GM19438 (cell line): ENCODE data around the gene PRDM5.

Experiments
- ATAC-seq: cut with Tn5 transposase; IDR thresholded peaks from one replicate; pipeline ENCODE4 v1.9.1; 2021; ENCODE audit warnings: low read depth; ENCODE audit not compliant: unreplicated experiment

Gene PRDM5

DNA sequence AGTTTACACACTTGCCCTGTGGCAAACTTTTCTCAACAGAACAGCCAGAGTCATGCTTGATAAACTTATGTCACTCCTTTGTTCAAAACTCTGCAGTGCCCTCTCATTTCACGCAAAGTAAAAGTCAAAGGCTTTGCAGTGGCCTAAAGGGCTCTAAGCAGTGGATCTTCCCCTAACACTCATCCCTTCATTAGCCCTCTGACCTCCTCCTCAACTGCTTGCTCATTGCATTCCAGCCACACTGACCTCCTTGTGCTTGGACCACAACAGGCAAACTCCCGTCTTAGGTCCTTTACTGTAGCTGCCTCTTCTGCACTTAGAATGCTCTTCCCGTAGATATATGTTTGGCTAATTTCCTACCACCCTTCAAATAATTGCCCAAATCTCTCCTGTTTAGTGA lies 5.6 kb downstream of the PRDM5 start:
- ATAC-seq, result no peak

DNA sequence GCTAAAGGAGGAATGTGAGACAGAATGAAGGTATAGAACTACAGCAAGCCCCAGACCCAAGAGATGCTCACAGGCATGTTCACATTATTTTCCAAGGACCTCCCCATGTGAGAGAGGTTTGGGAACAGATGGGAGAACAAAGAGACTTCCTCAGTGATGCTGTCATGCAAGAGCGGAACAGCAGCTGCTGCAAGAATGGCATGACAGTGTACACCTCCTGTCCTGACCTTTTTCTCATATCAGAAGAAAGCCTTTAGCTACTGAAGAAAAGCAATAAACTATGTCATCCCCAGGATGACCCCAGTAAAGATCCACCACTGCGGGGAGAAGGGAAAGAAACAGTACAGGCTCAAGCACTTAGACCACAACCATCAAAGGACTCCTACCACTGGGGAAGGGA lies 7.2 kb downstream of the PRDM5 start:
- ATAC-seq, result no peak

DNA sequence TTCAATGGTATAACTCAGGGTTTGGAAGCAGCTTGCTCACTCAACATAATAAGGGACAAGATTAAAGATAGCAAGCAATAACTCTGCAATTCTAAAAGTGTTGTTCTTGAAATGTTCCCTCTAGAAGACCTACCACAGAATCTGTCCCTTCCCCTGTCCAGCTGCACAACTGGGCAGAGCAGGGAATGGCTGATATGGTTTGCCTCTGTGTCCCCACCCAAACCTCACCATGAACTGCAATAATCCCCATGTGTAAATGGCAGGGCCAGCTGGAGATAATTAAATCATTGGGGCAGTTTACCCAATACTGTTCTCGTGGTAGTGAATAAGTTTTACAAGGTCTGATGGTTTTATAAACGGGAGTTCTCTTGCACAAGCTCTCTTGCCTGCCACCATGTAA lies 19.1 kb downstream of the PRDM5 start:
- ATAC-seq, result no peak

DNA sequence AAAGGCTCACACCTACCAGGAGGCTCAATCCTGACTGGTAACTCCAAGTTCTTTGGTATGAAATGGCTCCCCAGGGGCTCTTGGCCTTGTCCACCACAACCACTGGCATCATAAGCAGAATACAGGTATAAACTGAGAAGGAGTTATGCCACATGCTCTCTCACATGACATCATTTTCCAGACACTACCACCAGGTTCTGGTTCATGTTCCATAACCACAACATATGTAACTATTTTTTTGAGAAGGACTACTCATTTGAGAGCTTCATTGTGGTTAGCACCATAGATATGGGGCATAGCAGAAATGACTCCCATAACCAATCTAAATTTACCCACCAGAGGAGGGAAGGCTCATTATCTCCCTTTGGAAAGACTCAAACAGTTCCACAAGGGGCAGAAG lies 19.6 kb downstream of the PRDM5 start:
- no peak for ATAC-seq

DNA sequence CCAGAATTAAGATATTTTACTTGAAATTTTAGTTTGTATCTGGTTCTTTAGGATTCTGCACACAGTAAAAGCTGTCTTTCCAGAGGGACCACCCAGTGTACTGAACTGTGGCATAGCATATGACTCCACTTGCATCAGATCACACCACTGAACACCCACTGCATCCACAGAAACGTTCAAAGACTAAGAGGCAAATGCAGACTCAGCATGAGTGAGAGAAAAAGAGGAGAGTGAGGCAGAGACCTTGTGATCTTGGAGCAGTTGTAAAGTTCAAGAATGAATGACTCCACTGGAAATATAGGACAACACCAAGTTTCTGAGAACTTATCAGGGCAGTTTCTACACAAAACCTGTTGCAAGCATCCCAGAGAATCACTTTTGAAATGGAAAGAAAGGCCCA lies 20.8 kb downstream of the PRDM5 start:
- ATAC-seq, result no peak

DNA sequence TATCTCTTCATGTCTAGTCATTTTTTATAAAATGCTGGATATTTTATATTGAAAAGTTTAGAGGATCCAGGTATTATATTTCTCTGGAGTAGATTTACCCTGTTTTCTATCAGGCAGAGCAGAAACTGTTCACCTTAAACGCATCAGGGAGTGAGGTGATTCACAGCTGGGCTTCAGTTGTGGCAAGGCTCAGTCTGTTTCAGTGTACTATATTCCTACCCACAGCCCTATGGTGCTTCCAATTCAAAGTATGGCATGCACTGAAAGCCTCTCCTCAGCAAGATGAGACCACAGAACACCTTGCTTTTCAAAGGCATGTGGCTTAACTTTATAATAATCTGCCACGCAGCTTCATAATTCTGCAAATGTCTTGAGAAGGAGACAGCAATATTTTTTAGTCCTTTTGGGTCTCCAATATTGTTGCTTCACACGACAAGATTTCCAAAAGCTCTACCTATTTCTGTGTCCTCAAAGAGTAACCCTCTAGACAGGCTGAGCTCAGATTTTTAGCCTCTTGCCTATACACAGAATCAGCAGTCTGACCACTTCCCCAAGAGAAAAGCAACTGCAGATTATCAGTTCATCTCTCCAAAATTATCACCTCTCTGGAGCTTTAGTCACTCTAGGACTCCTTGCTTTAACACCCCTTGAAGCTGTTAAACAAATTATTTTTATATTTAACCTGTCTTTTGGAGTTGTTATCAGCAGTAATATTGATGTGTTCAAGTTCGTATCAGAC lies 24.4 kb downstream of the PRDM5 start:
- ATAC-seq, result no peak

DNA sequence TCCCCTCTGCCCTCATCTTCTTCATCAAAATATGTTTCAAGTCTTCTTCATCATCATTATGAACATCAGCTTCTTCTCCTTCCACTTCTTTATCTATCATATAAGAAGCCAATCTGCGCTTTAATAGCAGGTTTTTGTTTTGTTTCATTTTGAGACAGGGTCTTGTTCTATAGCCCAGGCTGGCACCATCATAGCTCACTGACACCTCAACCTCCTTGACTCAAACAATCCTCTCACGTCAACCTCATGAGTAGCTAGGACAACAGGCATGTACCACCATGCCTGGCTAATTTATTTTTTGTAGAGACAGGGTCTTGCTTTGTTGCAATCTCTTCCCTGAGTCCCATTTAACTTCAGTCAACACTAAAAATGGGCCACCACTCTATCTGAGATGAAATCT lies 27.0 kb downstream of the PRDM5 start:
- ATAC-seq, result no peak

DNA sequence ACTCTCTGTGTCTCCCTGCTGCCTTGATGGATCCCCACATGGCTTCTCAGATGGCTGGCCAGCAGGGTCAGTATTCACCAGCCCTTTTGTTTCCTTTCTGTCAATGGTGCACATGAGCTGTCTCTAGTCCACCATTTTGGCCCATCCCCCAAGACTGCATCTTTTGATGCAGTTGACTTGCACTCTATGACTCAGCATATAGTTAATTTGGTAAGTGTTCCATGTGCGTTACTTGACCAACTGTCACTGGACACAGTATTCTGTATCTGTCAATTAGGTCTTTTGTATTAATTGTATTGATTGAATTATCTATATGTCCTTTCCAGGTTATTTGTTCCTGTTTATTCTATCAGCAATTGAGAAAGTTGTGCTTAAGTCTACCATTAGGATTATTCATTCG lies 29.2 kb downstream of the PRDM5 start:
- no peak for ATAC-seq

DNA sequence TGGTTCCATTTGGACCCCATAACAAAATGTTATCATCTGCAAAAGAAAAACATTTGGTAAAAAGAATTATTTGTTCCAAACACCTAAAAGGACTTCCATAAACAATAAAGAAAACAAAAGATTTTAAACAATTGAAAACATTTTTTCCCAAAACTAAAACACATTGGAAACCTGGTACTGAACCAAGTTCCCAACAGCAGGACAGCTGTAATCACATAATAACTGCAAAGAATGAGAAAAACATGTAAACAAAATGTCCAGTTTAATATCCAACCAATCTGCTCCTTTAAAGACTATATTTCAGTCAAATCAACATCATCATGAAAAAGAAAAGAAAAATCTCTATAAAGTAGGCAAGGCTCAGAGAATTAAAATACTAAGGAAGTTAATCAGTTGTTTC lies 36.3 kb downstream of the PRDM5 start:
- ATAC-seq, result no peak

DNA sequence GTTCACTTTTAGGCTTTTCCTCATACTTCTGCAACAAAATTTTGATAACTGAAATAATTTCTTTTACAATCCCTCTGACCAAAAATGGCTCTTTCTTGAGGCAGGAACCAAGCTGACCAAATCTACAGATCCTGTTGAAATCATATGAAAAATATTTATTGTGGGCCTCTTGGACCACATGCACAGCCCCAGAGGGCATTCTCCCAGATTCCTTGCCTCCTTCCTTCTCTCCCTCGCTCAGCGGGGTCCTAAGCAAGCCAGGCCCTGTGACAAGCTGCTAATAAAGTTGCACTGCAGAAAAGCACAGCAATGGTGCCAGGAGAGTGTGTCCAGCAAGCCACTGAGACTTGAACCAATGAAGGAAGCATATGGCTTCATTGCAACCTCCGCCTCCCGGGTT lies 40.7 kb downstream of the PRDM5 start:
- no peak for ATAC-seq

DNA sequence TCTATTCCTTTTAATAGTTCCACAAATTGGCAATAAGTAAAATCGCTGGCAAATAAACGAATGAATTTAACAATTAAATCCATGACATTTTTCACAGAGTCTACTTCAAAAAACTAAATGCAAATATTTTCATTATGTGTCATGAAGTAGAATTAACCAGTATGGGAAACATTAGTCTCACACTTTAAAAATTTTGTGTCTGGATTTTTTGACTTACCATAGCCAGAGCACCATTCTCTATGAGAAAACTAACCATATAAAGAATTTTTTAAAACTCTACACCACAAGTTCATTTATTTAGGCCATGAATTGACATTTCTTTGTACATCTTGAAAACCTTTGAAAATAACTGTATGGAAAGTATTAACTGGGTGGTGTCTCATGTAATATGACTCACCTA lies 41.2 kb downstream of the PRDM5 start:
- ATAC-seq, result no peak

DNA sequence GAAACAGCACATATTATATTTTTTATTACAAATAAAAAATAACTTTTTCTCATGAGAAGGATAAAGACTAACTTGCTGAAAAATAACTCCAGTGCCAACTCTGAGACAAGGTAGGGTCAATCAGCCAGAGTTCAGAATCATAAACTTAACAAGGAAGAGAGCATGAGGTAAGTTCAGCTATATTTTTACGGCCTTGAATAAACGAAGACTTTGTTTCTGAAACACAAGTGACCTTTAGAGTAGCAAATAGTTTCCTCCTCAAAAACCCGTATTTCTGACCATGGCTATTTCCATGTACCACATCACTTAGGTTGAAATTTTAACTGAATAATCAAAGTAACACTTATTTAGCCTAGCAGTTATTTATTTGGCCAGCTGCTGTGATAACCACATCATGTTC lies 45.5 kb downstream of the PRDM5 start:
- ATAC-seq, result no peak

DNA sequence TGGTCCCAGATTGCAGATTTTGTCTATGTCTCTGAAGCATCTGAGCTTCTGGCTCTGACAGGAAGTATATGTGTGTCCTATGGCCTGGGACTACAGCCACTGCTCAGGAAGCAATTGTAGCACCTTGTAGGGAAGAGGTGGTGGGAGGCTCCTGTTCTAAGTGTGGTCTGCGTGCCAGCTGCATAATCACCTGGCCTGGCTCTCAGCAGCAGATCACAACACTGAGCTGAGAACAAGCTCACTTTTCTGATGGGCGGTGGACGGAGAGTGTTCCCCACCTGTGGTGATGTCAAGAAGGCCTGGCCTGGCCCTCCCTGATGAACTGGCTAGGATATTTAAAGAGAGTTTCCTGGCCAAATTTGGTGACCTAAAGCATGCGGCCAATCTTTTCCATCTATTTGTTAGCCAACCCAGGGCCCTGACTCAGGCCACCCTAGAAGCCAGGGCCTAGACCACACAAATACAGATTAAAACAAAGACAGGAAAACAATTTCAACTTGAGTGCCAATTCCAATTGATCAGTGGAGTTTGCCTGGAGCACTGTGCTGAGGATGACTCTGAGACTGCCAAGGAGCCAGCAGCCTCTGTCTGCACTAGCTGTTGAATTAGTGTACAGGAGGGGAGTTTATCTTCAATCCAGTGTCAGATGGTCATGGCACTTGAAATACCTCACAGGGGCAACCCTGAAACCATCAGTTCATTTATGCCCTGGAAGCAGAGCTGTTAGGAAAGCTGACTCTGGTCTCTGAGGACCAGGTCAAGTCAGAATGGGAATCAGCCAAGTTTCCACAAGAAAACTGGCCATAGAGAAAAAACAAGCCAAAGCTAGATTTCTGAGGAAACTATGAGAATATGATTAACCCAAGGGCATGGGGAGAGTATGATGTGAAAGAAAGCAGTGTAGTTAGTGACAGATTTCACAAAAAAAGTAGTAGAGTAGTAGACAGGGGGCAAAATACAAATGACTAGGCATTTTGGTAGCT lies 47.4 kb downstream of the PRDM5 start:
- no peak for ATAC-seq

DNA sequence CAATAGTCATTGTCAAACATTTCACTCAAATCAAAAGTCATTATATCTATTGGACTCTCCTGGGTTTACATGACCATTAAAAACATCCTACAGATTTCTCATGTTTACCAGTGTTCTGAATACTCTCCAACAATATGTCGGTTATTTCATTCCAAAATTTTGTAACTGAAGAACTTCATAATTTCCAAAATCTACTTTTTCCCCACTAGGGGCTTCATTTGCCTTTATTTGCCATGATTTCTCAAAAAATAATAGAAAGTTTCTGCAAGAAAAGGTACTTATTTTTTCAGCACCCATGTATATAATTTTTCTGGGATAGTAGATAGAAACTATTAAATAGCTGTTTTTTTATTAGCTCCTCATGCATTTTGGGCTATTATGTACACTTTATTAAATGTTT lies 49.0 kb downstream of the PRDM5 start:
- ATAC-seq, result no peak

DNA sequence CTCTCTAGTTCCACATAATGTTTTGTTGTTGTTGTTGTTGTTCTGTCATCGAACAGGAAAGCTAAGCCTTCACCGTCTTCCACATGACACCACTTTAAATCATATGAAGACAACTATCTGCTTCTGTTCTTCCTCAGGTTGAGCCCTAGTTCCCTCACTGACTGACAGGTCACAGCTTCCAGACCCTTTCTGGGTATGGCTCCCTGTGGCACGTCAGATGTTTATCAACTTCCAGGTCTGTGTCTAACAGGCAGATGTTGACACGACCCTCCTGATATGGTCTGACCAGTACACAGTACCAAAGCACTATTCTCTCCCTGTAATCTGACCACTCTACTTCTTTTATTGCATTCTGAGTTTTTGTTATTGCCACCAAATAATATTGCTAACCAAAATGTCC lies 51.4 kb downstream of the PRDM5 start:
- no peak for ATAC-seq

DNA sequence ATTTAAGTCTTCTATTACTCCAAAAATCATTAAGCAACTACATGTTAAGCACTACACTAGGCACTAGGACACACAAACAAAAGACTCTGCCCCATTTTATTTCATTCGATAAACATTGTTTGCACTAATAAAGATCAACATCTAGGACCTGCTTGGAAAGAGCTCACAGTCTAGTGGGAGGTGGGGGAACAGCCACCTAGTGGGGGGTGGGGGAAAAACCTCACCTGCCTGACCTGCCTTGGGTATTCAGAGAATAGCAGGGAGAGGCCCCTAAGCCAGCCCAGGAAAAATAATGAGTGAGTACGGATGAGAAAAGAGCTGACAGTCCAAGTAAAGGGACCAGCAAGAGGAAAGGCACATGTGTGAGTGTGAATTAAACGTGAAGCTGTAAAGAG lies 52.2 kb downstream of the PRDM5 start:
- no peak for ATAC-seq

DNA sequence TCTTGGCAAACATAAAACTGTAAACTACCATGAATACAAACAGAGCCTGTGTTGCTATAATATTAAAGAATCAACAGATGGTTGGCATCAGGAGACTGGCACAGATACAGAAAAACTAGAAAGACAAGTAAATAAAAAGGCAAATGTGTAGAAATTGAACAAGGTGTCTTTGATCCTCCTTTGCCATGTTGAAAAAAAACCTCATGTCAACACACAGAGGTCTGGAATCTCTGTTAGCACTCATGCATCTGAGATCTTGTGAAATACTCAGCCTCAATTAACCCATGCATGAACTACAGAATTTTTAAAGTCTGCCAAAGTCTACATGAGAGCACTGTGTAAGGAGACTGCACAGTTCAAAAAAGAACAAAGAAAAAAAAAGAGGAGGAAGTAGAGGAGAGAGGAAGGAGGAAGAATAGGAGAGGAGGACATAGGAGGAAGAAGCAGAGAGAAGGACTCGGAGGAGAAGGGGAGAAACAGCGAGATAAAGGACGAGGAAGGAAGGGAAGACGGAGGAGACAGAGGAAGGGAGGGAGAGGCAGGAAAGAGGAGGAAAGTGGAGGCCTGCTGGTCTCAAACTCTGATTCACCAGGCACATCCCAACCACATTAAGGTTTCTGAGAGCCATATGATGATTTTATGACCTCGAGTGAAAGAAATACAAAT lies 52.8 kb downstream of the PRDM5 start:
- no peak for ATAC-seq

DNA sequence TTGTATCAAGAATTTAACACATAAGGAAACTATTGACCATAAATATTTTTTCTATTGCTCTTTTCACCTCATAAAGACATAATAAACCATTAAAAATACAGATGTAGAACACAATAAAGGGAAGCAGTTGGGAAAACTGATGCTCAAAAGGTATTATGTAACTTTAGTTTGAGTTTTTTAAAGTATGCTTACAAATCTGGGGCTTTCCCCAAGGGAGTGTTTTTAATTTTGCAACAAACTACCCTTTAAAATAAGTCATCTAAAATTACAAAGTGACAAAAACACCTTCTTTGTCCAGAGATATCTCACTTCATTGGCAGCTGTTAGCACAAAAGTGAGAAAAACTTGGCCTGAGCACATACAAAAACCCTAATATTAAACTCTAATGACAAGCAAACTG lies 55.0 kb downstream of the PRDM5 start:
- no peak for ATAC-seq

DNA sequence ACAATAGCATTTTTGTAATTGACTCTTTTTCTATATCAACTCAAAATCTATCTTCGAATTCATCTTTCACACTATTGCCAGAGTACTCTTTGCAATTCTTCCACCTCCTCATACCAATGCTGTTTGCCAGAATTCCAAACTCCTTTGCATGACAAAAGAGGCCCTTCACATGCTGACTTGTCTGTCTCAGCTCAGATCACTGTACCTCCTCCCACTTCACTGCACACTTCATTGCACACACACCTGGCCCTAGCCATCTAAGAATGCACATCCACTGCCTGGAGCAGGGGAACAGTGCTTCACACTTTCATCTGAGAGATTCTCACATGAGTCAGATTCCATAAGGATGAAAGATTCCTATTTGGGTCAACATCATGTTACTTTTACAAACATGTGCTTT lies 56.5 kb downstream of the PRDM5 start:
- no peak for ATAC-seq

DNA sequence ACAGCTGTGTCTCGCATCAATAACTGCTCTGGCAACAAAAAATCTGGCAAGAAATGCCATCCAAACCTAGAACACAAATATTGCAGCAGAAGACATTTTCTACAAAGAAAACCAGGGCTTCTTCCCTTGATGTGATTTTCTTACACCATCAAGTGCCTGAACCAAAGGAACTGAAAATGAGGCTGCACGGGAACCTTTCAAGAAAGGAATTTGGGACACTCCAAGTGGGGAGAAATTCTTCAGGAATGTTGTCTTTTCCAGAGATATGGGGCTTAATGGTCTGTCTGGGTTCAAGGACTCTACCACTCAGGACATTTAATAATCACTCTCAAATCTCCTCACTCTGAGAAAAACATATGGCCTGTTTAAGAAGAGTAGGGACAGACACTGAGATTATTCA lies 57.6 kb downstream of the PRDM5 start:
- ATAC-seq, result no peak

DNA sequence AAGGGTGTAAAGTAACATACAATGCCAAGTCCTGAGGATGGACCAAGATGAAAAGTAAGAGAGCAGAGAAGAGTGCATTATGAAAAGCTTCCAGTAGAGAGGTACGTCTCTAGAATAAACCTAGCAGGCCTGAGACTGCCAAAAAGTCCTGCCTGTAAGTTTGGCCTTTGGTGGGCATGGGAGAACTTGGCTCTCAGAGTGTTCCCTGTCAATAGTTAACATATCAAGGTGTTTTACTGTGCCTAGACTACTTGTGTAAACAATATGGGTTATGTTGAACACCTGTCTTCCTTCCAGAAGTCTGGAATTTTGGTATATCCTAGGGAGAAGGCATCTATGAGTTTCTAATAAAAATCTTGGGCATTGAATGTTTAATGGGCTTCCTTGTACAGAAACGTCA lies 60.1 kb downstream of the PRDM5 start:
- no peak for ATAC-seq
